GM21381 (cell line): Measurements from ENCODE around the gene MCIDAS.

Source experiments
- ATAC-seq: cut with Tn5 transposase; IDR thresholded peaks from one replicate; pipeline ENCODE4 v1.9.1; 2021; ENCODE audit warnings: mild to moderate bottlenecking, moderate library complexity; ENCODE audit not compliant: unreplicated experiment

The MCIDAS gene

DNA sequence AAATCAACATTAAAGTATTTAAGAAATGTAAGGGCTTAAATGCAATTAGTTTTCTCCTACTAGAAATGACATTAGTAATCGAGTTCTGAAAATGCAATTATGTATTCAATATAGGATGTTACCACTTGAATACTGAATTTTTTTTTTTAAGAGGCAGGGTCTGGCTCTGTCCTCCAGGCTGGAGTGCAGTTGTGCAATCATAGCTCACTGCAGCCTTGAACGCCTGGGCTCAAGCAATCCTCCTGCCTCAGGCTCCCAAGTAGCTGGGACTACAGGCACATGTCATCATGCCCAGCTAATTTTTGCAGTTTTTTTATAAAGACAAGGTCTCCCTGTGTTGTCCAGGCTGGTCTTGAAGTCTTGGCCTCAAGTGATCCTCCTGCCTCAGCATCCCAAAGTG, 55.6 kb downstream of the MCIDAS start:
- no peak for ATAC-seq
